ENCODE data around the gene GRID1.

GRID1 gene

DNA sequence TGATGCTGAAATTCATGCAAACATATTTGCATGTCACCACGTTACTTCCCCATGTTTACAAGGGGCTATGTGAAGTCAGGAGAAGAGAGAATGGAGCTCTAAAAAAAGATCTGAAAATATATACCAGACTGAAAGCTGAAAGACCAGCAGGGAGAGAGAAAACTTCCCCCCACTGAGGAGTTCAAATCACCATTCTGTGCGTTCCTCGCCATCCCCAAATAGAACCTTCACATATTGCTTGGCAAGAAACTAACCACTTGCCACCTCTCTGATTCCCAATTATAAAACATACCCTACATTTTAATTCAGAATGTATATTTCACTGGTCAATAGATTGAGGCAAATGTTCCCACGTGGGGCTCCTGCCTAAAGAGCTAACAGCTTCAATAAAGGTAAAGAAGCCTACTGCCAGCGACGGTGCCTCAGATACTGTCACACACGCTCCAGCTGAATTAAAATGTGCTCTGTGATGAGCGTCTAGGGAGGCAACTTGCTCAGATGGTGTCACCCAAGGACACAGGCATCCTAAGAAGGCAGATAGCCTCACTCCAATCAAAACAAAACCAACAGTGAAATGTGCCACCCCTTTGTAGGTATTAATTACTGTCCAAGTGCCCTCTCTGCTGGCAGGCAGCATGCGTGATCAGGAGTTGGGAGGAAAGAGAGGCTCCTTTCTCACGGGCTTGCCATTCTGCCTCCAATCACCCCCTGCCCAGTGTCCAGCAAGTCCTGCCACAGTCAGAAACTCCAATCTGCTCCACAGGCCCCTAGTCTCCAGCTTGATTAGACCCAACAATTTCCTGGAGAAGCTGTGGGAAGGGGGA lies 298.2 kb downstream of the GRID1 start:
- DNase-seq = no peak

DNA sequence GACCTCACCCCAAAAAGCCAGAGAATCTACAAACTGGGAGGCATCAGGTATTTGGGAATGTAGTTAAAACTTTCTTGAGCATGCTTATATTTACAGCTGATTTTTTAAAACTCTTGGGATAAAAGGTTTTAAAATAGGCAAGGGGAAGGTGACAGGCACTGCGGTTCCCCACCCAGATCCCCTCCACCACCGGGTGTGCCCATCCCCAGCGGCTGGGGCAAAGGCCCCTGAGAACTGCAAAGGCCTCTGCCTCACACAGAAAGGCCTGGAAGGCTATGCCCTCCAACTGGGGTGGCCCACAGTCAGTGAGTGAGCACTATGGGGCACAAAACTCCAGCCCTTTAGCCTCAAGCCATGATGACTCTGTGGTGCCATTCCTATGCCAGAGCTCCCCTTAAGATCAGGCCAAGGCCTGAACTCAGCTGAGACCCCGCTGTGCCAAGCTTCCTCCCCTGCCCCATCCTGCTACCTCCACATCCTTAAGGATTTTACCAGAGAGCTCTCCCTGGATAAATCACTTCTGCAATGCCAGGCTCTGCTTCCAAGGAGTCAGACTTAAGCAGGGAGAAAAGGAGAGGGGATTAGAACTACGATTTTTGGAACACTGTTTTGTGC lies 299.1 kb downstream of the GRID1 start:
- DNase-seq = no peak

DNA sequence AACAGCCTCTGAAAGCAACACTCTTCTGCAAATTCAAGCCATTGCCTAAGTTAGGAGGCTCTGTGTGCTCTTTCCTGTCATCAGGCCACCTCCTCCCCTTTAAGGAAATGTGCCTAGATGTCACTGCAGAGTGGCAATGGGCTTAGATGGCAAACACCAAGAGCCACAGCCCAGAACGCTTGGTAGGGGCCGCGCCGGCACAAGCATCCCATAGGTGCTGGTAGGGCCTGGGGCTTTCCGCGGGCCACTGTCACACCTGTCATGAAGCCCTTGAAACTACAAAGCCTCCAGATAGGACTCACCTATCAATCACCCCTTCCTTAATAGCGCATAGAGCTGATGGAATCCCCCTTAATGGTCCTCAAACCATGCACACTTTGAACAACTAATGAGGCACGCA lies 299.9 kb downstream of the GRID1 start:
- no peak for DNase-seq

DNA sequence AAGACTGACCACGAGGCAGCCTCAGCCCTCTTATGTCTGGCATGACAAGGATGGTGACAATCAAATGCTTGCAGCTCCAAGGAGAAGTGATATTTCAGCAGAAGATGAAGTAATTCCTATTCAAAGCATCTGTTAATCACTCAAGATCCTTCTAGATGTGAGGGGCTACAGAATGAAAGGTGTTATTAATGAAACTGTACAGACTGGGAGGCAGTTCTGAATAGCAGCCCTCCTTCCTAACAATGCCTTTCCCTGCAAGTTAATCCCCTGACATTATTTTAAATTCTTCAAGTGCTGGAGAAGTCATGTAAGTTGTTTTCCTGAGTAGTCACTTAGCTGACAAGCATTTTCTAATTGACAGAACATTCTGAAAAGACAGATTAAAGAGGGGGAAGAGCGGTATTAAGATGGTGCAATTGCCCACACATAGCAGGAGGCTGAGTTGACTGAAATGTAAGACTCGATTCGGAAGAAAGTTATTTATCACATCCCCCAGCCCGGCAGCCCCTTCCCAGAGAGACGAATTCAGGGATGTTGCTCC lies 300.8 kb downstream of the GRID1 start:
- DNase-seq = no peak

DNA sequence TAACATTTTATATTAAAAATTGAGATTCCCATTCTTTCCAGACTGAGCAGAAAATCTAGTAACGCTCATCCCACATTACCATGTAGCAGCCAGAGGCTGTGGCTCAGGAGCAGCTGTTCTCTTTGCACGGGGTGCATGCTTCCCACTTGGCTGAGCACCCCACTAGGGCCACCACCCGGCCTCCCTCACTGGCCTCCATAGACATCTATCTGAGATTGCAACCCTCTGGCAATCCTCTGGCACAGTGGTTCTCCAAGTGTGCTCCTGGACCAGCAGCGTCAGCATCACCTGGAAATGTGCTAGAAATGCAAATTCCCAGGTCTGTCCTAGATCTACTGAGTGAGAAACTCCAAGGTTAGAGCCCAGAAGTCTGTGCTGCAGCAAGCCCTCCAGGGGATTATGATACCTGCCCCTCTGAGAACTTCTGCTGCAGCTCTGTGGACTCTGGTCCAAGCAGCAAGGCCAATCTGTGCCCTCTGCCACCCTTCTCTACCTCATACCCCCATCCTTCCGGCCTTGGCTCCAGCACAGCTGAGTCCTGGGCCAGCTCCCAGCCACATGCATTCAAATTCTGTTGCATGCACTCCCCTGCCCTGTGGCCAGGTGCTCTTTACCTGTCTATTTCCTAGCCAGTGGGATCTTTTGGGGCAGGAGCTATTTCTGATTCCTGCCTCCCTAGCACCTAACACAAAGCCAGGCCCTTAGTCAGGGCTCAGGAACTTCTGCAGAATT lies 301.5 kb downstream of the GRID1 start:
- DNase-seq = no peak

DNA sequence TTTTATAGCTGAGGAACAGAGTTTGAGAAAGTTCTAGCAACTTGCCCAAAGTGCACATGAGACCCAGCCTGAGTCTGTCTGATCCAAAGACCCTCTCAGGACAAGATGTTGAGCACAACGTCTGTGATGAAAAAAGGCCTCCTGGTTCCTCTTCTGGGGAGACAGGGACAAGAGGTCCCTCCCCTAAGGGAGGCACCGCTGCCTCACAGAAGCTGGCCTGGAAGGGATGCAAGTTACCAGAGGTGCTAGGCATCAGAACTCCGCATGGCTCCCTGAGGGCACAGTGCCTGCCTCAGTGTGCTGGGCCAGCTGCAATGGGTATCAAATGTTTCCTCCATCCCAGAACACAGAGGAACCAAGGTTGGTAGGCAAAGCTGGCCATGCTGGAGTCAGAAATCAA lies 302.4 kb downstream of the GRID1 start:
- DNase-seq = no peak

DNA sequence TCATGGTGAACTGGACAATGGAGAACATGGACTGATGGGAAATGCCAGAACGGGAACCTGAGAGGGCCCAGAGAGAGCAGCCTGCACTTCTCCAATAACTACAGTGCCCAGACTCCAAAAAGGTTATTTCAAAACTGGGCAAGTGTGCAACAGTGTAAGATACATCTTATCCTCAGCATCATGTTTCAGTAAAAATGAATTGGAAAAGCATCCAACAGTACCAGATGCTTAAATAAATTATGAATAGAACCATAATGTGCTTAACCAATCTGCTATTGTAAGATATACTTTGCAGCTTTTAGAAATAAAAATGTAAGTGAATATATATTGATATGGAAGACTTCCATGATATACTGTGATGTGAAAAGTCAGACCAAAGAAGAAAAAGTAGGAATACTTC lies 303.3 kb downstream of the GRID1 start:
- no peak for DNase-seq

DNA sequence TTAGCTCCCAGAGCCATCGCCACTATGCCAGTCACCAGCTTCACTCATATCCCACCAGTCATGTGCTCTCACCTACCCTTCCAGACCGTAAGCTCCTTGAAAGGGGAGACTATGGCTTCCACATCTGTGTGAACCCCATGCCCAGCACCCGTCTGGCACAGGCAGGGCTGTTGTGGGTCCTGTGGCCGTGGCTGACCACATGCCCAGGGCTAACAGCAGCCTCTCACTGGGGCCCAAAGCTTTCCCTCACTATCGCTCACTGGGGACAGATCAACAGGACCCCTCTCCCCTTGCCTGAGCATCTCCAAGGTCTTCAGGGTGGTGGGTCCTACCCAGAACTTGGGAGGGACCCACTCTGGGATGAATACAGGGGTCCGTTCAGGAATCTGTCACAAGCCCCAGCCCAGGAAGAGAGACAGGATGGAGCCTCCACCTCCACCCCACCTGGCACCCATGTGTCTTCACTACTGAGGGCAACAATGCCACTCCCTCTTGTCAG lies 303.9 kb downstream of the GRID1 start:
- no peak for DNase-seq

DNA sequence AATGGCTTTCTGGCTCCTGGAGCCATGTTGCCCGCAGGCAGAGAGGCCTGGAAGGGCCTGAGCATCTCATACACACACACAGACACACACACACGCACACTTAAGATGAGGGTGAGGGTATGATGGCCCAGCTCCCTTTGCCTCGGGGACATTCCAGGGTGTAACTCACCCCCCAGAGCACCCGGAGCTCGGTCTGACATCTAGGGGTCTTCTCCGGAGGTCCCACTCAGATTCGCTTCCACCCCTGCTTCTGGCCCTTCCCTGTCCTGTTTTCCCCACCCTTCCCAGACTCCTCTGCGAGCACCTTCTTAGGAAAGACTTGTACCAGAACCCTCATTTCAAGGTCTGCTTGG lies 304.4 kb downstream of the GRID1 start:
- no peak for DNase-seq

DNA sequence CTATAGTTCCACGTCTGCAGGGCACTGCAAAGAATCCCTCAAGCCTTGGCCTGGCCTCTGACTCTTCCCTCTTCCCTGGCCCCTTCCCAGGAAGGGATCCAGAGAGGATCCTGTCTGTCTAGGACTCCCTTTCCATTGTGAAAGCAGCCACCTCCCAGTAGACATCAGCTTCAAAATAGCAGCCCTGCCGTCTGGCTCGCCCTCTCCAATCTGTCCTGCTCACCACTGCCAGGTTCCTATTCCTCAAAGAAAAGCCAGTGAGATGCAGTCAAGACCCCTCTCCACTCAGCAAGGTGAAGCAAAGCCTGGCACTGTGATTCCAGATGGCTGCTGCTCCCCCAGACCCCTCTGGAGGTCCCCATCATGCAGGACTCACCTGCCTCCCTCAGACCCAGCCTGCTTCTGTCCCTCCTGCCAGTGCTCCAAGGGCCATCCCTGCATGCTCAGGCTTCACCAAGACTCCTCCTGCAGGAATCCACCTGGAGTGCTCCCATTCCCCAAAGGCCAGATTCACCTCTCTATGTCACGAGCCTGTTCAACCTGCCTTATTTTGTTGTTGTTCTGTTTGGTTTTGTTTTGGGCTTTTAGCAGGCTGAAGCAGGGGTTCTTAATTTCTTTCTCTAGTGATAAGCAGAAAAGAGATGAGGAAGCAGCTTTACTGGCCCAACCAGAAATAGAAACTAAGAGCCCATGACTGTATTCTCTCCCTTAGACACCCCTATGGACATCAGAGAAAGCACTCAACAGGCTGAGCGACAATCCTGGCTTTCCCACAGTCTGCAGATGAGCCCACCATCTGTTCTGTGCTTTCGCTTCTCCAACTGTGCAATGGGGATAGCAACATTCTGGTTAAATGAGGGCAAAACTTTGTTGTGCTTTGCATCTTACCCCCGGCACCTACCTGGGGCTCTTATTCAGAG lies 305.1 kb downstream of the GRID1 start:
- no peak for DNase-seq

DNA sequence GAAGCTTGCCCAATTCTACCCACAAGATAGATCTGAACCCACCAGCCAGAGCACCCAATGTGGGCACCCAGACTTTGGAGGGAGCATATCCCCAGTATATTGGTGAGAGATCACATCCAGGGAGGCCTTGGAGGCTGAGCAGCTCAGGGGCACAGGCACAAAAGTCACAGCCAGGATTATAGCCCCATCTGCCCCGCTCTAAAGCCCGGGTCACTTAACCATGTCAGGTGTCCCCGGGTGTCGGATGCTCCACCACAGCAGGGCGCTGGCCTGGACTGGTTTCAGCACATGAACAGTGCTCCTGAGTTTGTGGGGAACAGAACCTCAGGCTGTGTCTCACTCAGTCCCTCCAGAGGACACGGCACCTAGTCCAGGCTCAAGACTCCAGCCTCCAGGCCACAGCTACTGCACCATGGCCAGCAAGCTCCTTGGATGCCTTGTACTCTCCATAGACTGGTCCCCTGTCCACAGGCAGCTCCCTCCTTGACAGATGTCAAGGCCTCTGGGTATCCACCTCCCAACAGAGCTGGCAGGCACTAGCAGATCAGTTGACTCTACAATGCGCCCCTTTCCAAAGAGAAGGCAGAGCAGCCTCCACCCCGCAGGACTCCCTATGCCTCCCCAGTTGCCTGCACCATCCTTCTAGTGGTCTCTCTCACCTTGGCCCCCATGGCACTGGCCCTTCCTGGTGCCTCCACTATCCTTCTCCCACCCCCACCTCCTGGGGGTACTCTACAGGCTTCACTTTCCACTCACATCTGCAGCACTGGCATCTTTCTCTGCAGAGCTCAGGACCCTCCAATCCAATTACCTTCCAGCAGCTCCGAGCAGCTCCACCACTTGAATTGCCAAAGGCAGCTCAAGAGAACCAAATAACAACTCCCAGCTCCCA lies 306.0 kb downstream of the GRID1 start:
- no peak for DNase-seq

DNA sequence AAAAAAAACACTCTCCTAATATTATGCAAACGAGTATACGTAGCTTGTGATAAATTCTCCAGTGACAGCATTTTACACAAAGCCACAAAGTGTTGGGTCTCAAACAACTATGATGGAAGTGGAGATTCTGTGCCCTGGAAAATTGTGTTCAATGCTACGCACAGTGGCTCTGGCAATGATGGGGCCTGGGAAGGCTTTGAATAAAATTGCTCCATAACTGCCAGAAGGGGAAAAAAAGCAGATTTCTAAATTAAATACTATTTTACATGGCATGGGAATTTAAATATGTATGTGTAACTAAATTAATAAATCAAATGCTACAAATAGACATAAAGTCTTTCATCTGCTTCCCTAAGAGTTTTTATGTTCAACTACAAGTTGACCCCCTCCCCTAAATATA lies 306.7 kb downstream of the GRID1 start:
- no peak for DNase-seq

DNA sequence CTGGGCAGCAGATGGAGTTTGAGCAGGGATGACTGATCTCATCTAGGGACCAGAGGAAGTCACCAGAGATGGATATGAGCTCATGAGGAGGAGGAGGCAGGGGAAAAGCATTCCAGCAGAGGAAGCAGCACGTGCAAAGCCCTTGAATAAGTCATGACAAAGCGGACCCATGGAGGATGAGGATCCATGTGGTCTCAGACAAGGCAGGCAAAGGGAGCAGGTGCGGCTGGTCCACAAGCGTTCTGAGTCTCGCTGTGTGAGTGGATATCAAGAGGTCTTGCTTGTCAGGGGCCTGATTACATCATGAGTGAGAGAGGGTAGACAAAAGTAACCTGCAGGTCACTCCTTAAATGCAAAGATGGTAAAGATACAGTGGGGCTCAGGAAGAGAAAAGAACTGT lies 307.6 kb downstream of the GRID1 start:
- no peak for DNase-seq

DNA sequence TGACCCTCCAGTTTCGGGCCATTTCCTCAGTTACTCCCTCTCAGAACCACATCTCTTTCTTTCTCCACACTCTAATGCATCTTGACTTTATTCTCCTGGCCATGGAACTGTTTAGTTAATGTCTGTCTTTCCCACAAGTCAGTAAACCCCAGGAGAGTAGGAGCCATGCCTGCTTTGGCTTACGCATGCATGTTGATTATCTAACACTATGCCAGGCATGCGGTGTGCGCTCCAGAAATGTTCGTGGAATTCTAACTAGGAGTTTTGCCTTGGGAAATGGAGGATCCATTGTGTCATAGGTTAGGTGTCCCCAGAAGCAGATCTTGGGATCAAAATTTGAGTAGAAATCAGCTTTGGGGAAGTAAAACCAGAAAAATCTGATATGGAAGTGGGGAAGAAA lies 308.9 kb downstream of the GRID1 start:
- DNase-seq = no peak

DNA sequence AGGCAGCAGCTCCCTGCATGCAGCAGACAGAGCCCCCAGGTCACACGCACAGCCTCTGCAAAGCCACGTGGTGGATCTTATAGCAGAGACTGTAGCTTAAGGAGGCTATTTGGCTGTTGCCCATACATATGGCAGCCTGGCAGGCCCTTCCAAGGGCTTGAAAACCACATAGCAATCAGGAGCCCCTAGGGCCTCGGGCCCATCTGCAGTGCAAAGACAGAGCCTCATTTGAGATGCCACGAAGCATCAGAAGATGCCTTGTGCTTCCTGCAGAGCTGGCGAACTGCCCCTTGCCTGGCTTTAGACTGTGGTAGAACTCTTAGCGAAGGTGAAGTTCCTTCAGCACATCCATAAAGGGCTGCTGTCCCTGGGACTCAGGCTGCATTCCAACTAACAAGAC lies 309.9 kb downstream of the GRID1 start:
- DNase-seq = no peak

DNA sequence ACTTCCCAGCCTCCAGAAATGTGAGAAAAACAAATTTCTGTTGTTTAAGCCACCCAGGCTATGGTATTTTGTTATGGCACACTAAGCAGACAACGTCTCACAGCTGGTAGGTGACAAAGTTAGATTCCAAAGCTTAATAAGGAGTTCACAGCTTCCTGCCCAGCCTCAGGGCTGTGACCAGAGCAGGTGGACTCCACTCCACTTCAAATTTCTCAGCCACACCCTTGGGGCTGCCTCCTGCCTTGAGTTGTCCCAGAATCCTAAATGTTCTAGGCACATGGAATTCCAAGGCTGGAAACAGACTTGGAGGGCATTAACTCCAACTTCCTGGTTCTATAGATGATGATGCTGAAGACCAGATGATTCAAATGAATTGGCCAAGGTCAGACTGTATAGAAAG lies 310.7 kb downstream of the GRID1 start:
- DNase-seq = no peak

DNA sequence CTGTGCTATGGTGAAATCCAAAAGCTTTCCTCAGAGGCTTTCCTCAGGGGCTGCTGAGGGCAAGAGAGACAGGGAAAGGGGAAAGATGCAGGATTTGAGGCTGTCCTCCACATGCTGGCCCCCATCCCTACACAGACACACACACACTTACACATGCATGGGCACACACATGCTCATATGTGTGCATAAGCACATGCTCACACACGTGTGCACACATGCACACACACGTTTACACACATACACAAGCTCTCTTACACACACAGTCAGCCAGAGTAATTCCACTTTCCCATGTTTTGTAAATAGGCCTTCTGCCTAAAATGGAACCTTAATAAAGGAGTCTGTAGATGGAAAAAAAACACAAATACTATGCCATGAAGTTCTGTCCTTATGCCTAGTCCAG lies 312.9 kb downstream of the GRID1 start:
- DNase-seq = no peak

DNA sequence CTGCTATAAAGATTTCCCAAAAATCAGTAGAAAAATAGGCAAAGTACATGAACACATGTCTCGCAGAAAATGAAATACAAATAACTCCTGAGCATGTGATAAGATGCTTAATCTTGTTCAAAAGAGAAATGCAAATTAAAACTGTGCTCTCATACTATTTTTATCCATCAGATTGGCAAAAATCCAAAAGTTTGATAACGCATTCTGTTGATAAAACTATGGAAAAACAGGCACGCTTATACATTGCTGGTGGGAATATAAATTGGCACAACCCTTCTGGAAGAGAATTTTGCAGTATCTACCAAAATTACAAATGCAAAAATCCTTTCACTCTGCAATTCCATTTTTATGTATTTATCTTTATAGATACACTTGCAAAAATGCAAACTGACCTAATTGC lies 315.0 kb downstream of the GRID1 start:
- no peak for DNase-seq

DNA sequence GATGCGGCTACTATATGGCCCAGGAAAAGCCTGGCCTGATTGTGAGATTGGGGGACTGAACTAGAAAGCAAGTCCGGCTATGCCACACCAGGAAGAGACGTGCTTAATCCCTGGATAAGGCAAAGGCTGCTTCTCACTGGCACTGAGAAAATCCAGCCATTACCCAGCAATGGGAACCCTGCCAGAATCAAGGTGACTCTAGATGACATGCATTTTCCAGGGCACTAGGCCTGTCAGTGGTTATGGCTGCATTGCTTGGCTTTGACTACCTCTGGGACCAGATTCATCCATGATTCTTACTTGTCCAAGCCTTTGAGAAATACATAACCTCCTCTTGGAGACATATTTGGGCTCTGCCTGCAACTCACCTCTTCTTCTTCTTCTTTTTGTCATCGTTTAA lies 317.2 kb downstream of the GRID1 start:
- no peak for DNase-seq

DNA sequence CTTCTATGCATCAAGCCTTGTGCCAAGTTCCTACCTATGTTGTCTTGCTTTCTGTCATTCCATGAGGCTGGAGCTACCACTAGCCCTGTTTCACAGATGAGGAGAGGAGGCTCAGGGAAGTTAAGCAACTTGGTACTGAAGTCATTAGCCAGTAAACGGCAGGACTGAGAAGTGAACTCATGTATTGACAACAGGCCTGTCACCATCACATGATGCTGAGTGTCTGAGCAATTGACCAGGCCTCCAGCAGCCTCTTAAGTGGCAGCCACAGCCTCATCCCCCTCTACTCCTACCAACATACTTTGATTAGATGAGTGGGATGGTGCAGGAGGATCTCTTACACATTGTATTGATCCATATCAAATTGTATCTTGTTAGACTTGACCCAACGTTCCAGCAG lies 317.6 kb downstream of the GRID1 start:
- DNase-seq = no peak

DNA sequence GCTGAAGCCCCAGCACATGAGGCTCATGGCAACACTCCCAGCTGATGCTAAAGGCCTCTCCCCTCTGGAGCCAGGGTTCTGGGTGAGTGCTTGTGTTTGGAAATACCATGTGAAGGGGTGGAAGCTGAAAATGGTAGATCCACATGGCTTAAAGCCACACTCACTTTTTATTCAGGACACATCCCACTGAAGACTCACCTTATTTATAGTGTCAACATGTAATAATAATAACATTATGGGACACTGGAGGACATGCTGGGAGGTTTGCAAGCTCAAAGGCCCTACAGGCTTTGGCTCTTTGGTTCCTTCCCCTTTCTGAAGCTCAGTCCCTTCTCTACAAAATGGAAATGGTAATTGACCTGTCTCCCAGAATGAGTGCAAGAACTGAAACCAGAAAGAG lies 318.0 kb downstream of the GRID1 start:
- DNase-seq = no peak

DNA sequence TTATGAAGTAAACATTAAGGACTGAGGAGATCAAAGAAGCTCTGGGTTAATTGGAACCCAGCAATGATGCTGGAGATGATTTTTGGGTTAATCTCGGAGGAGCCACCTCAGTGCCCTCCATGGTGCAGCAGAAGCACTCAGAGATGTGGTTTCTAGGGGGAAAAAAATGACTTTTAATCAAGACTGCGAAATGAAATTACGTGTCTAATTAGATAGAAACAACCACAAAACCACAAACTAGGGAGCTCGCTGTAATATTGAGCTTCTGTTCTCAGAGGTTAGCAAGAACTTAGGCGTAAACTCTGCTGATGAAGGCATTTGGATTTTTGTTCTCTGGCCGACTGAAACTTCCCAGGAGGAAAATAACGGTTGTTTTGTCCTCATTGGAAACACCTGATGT lies 319.0 kb downstream of the GRID1 start:
- peak; percentile 9 for DNase-seq
